A673 (cell line): ENCODE results near the gene LMTK2.

Experiments used
- EZH2 ChIP-seq: fragments of 200-600 bp; sonication (generic); IDR thresholded peaks from 2 replicates; pipeline ENCODE4 v1.6.1; 2017; ENCODE audit warnings: borderline replicate concordance, low read depth, mild to moderate bottlenecking, mixed read lengths, antibody characterized with exemption, low read length; ENCODE audit not compliant: poor library complexity, severe bottlenecking
- TF ChIP-seq, protein P1 (sequence below): fragments of 300-800, 200-600 bp; sonication (generic); conservative IDR thresholded peaks from 2 replicates; pipeline ENCODE4 v1.5.1; 2017; ENCODE audit warnings: low read depth, mild to moderate bottlenecking, antibody characterized with exemption, low read length, moderate library complexity, mixed read lengths

- TF ChIP-seq, protein P1, sequence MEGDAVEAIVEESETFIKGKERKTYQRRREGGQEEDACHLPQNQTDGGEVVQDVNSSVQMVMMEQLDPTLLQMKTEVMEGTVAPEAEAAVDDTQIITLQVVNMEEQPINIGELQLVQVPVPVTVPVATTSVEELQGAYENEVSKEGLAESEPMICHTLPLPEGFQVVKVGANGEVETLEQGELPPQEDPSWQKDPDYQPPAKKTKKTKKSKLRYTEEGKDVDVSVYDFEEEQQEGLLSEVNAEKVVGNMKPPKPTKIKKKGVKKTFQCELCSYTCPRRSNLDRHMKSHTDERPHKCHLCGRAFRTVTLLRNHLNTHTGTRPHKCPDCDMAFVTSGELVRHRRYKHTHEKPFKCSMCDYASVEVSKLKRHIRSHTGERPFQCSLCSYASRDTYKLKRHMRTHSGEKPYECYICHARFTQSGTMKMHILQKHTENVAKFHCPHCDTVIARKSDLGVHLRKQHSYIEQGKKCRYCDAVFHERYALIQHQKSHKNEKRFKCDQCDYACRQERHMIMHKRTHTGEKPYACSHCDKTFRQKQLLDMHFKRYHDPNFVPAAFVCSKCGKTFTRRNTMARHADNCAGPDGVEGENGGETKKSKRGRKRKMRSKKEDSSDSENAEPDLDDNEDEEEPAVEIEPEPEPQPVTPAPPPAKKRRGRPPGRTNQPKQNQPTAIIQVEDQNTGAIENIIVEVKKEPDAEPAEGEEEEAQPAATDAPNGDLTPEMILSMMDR = no peak
- TF ChIP-seq EZH2 = no peak
These were observed 619 bp upstream of the LMTK2 start for GRCh38 chr7:98105942-98106544.
